Astrocyte (in vitro differentiated cells and primary cell): ENCODE measurements around the gene PADI4. TPM values are rescaled to one million over a fixed set of nuclear protein-coding genes. Genes with fewer than 3 reads are reported as not detected.

Experiments
- DNase-seq: peaks from one replicate; pipeline ENCODE4 v3.0.0-alpha.2; 2010; ENCODE audit warnings: low read depth
- FAIRE-seq: peaks from 2 replicates; lab custom pipeline; 2011; peaks lifted over from hg19 to GRCh38; lab: Jason Lieb, UNC
- H2AFZ ChIP-seq: 2 replicates; pipeline ENCODE4 v1.6.0; 2012; ENCODE audit warnings: low read depth, low read length, inconsistent platforms
- H3K27ac ChIP-seq: 2 replicates; pipeline ENCODE4 v1.5.1; 2011; ENCODE audit warnings: low read depth, low read length, inconsistent platforms
- H3K27me3 ChIP-seq: 2 replicates; pipeline ENCODE4 v1.6.0; 2011; ENCODE audit warnings: low read length, inconsistent platforms; ENCODE audit not compliant: insufficient read depth
- H3K36me3 ChIP-seq: 2 replicates; pipeline ENCODE4 v1.5.1; 2011; ENCODE audit warnings: low read length, inconsistent platforms; ENCODE audit not compliant: insufficient read depth
- H3K4me1 ChIP-seq: 2 replicates; pipeline ENCODE4 v1.5.1; 2011; ENCODE audit warnings: low read length, inconsistent platforms; ENCODE audit not compliant: insufficient read depth
- H3K4me2 ChIP-seq: 2 replicates; pipeline ENCODE4 v1.6.0; 2012; ENCODE audit warnings: low read length, inconsistent platforms
- H3K4me3 ChIP-seq: 2 replicates; pipeline ENCODE4 v1.5.1; 2011; ENCODE audit warnings: low read depth, mild to moderate bottlenecking, low read length, inconsistent platforms; ENCODE audit not compliant: insufficient read depth
- H3K79me2 ChIP-seq: 2 replicates; pipeline ENCODE4 v1.6.0; 2012; ENCODE audit warnings: mild to moderate bottlenecking, low read length, inconsistent platforms; ENCODE audit not compliant: insufficient read depth
- H3K9ac ChIP-seq: 2 replicates; pipeline ENCODE4 v1.6.0; 2012; ENCODE audit warnings: mild to moderate bottlenecking, low read length, inconsistent platforms
- H3K9me3 ChIP-seq: 2 replicates; pipeline ENCODE4 v1.5.1; 2012; ENCODE audit warnings: low read depth, mild to moderate bottlenecking, low read length, inconsistent platforms; ENCODE audit not compliant: insufficient read depth
- H4K20me1 ChIP-seq: 2 replicates; pipeline ENCODE4 v1.6.0; 2012; ENCODE audit warnings: low read length, inconsistent platforms; ENCODE audit not compliant: insufficient read depth
- H3K27ac Mint-ChIP-seq: one replicate; pipeline ENCODE4 v1.8.0; 2021; ENCODE audit warnings: mild to moderate bottlenecking, mixed read lengths; ENCODE audit not compliant: unreplicated experiment
- H3K27me3 Mint-ChIP-seq: one replicate; pipeline ENCODE4 v1.8.0; 2021; ENCODE audit warnings: low read depth, mixed read lengths; ENCODE audit not compliant: unreplicated experiment
- H3K36me3 Mint-ChIP-seq: one replicate; pipeline ENCODE4 v1.8.0; 2021; ENCODE audit warnings: low read depth, mixed read lengths; ENCODE audit not compliant: unreplicated experiment
- H3K4me1 Mint-ChIP-seq: one replicate; pipeline ENCODE4 v1.8.0; 2021; ENCODE audit warnings: low read depth, mixed read lengths; ENCODE audit not compliant: unreplicated experiment
- H3K4me3 Mint-ChIP-seq: one replicate; pipeline ENCODE4 v1.8.0; 2021; ENCODE audit warnings: mild to moderate bottlenecking, moderate library complexity, mixed read lengths; ENCODE audit not compliant: unreplicated experiment
- H3K9me3 Mint-ChIP-seq: one replicate; pipeline ENCODE4 v1.8.0; 2021; ENCODE audit warnings: mild to moderate bottlenecking, mixed read lengths; ENCODE audit not compliant: unreplicated experiment
- EZH2 ChIP-seq: IDR thresholded peaks from 2 replicates; pipeline ENCODE4 v1.6.1; 2012; ENCODE audit warnings: mild to moderate bottlenecking, low read length, inconsistent platforms; ENCODE audit not compliant: insufficient read depth
- total RNA-seq: library from RNA; stranded (reverse); gene quantifications from 2 replicates; pipeline ENCODE4 v1.2.1, GENCODE V29; 2021
- TF ChIP-seq, protein P1 (sequence below): IDR thresholded peaks from 2 replicates; pipeline ENCODE4 v1.5.1; 2011; ENCODE audit warnings: low read depth, mild to moderate bottlenecking, inconsistent platforms, low read length, moderate library complexity; ENCODE audit not compliant: insufficient read depth

The PADI4 gene
- total RNA-seq, 1 donor from 2014 or later, result not detected

DNA sequence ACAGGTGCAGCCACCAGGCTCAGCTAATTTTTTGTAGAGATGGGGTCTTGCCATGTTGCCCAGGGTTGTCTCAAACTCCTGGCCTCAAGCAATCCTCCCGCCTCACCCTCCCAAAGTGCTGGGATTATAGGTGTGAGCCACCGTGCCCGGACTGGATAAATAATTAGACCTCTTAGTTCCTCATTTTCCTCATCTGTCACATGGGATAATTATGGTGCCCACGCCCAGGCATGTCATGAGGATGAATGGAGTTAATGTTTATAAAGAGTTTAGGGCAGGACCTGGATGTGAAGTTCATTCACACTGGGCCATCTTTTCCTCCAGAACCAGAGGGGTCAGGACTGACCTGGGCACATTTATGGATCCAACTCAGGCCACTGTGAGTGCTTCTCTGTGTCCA is 35.4 kb upstream of the PADI4 start:
- Mint-ChIP-seq H3K4me3 (no peak overlapping the region), H3K36me3 (no peaks in the 10 kb centered on the region), H3K27me3 (peaks cover 13% of the 10 kb centered on the region), H3K9me3 (no peaks in the 10 kb centered on the region), H3K4me1 (no peaks in the 10 kb centered on the region), H3K27ac (no peak overlapping the region)
- no peak overlapping the region for H3K9ac ChIP-seq
- peaks cover 4% of the 10 kb centered on the region for H3K4me1 ChIP-seq
- no peaks in the 10 kb centered on the region for H3K79me2 ChIP-seq
- H3K27me3 ChIP-seq, result no peaks in the 10 kb centered on the region
- no peaks in the 10 kb centered on the region for H3K36me3 ChIP-seq
- TF ChIP-seq, protein P1, sequence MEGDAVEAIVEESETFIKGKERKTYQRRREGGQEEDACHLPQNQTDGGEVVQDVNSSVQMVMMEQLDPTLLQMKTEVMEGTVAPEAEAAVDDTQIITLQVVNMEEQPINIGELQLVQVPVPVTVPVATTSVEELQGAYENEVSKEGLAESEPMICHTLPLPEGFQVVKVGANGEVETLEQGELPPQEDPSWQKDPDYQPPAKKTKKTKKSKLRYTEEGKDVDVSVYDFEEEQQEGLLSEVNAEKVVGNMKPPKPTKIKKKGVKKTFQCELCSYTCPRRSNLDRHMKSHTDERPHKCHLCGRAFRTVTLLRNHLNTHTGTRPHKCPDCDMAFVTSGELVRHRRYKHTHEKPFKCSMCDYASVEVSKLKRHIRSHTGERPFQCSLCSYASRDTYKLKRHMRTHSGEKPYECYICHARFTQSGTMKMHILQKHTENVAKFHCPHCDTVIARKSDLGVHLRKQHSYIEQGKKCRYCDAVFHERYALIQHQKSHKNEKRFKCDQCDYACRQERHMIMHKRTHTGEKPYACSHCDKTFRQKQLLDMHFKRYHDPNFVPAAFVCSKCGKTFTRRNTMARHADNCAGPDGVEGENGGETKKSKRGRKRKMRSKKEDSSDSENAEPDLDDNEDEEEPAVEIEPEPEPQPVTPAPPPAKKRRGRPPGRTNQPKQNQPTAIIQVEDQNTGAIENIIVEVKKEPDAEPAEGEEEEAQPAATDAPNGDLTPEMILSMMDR, result no peak
- no peak for TF ChIP-seq EZH2
- FAIRE-seq (no peak), DNase-seq (no peak)
- no peak overlapping the region for H3K4me3 ChIP-seq
- H3K9me3 ChIP-seq, result no peaks in the 10 kb centered on the region
- no peak overlapping the region for H3K4me2 ChIP-seq
- H3K27ac ChIP-seq, result no peak overlapping the region
- no peaks in the 10 kb centered on the region for H4K20me1 ChIP-seq
- no peak overlapping the region for H2AFZ ChIP-seq

DNA sequence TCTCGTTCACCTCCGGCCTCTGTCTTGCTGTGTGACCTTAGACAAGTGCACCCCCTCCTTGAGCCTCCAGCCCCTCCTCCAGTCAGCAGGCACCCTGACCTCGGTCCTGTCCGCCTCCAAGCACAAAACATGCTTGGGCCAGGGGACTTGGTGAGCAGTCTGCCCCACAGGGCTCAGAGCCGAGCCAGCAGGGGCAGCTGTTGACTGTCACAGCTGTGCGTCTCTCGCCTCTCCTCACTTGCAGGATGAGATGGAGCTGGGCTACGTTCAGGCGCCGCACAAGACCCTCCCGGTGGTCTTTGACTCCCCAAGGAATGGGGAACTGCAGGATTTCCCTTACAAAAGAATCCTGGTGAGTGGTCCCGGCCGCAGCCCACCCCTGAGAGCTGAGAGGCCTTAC is 34.9 kb upstream of the PADI4 start:
- Mint-ChIP-seq H3K36me3 (no peaks in the 10 kb centered on the region), H3K4me3 (no peak overlapping the region), H3K27me3 (peaks cover 10% of the 10 kb centered on the region), H3K27ac (no peak overlapping the region), H3K4me1 (no peaks in the 10 kb centered on the region), H3K9me3 (no peaks in the 10 kb centered on the region)
- Histone ChIP-seq H3K4me2 (no peak overlapping the region), H3K4me3 (no peak overlapping the region), H3K4me1 (peaks cover 4% of the 10 kb centered on the region), H3K9ac (no peak overlapping the region), H2AFZ (no peak overlapping the region), H4K20me1 (no peaks in the 10 kb centered on the region), H3K27me3 (no peaks in the 10 kb centered on the region), H3K27ac (no peak overlapping the region), H3K9me3 (no peaks in the 10 kb centered on the region), H3K79me2 (no peaks in the 10 kb centered on the region), H3K36me3 (no peaks in the 10 kb centered on the region)
- FAIRE-seq, result no peak
- TF ChIP-seq EZH2, result no peak
- TF ChIP-seq, protein P1, result no peak
- no peak for DNase-seq

DNA sequence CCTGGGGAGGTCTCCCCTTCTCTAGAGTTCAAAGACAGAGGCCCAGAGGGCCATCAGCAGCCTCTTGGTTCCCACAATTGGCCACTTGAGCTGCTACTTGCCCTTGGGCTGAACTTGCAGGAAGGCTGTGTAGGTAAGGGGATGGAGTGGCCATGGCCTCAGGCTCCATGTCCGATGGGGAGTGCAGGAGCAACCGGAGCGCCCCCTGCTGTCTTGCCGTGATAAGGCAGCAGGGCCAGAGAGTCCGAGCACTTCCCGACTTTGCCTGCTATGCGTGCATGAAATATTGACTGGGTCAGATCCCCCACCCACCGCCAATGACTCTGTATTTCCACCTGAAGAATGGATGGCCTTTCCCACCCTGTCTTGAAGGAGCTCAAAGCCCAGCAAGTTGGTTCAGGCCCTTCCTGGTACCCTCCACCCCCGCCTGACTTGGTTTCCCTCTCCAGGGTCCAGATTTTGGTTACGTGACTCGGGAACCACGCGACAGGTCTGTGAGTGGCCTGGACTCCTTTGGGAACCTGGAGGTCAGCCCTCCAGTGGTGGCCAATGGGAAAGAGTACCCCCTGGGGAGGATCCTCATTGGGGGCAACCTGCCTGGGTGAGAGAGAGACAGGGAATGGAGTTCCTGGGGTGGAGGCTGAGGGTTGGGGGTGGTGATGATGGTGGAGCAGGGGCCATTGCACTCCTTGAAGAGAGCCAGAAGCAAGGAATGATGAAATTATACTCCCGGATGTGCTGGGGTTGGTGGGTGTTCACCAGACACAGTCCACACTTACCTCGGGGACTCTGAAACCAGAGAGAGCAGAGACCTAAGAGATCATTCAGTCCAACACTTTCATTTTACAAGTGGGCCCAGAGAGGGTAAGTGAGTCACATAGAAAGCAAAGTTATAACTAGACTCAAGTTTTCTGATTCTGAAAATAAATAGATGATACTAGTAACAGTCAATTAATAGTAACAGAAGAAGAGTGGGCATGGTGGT is 33.5 kb upstream of the PADI4 start:
- H3K27ac ChIP-seq, result no peak overlapping the region
- H3K27me3 ChIP-seq, result no peaks in the 10 kb centered on the region
- no peak overlapping the region for H3K9ac ChIP-seq
- no peak overlapping the region for H3K4me2 ChIP-seq
- no peak for FAIRE-seq
- no peaks in the 10 kb centered on the region for H3K9me3 ChIP-seq
- TF ChIP-seq, protein P1, result peak; percentile 48
- TF ChIP-seq EZH2, result no peak
- H3K4me3 ChIP-seq, result no peak overlapping the region
- no peak overlapping the region for H3K27ac Mint-ChIP-seq
- H3K4me1 Mint-ChIP-seq, result no peaks in the 10 kb centered on the region
- H3K36me3 Mint-ChIP-seq, result no peaks in the 10 kb centered on the region
- H3K27me3 Mint-ChIP-seq, result peaks cover 19% of the 10 kb centered on the region
- H3K9me3 Mint-ChIP-seq, result no peaks in the 10 kb centered on the region
- H2AFZ ChIP-seq, result no peak overlapping the region
- H3K79me2 ChIP-seq, result no peaks in the 10 kb centered on the region
- H3K4me3 Mint-ChIP-seq, result no peak overlapping the region
- DNase-seq, result no peak
- peaks cover 4% of the 10 kb centered on the region for H3K4me1 ChIP-seq
- H3K36me3 ChIP-seq, result no peaks in the 10 kb centered on the region
- H4K20me1 ChIP-seq, result no peaks in the 10 kb centered on the region
